Left renal pelvis (tissue), 4 donors: ENCODE results near the gene CNFN. TPM values are rescaled to one million over a fixed set of nuclear protein-coding genes. Genes with fewer than 3 reads are reported as not detected.

ENCODE experiments used
- DNase-seq, 4 donors: peaks; one replicate each; pipeline ENCODE4 v3.0.0-alpha.2; 2013; ENCODE audit warnings: low read depth in 4 of 4, low spot score in 3 of 4
- polyA plus RNA-seq, 4 donors: library from polyadenylated mRNA; unstranded; fragments of 120-200 nt; gene quantifications; one replicate each; pipeline ENCODE4 v1.2.1, GENCODE V29; 2013; ENCODE audit not compliant: insufficient read length in 4 of 4

Gene CNFN
- polyA plus RNA-seq, 4 donors: 0.52 to 2.0 (median 0.75) TPM

- DNase-seq: no peak
These were observed 20.3 kb upstream of the CNFN start for GRCh38 chr19:42410371-42410770.

GRCh38 chr19:42409477-42409876 lies 19.4 kb upstream of the CNFN start:
- DNase-seq: no peak

- no peak for DNase-seq
These were observed 17.7 kb upstream of the CNFN start for GRCh38 chr19:42407816-42408175.

- DNase-seq: no peak
These were observed 17.2 kb upstream of the CNFN start for GRCh38 chr19:42407085-42407815.

- no peak for DNase-seq
These were observed 16.0 kb upstream of the CNFN start for GRCh38 chr19:42406111-42406510.

- no peak for DNase-seq
These were observed 13.5 kb upstream of the CNFN start for GRCh38 chr19:42403586-42403985.

- no peak for DNase-seq
These were observed 12.4 kb upstream of the CNFN start for GRCh38 chr19:42402376-42403116.

- DNase-seq: peak; percentile 66 to 78 (median 75)
These were observed 11.5 kb upstream of the CNFN start for GRCh38 chr19:42401365-42402303.

- no peak for DNase-seq
These were observed 10.3 kb upstream of the CNFN start for GRCh38 chr19:42400404-42400803.

- DNase-seq: no peak
These were observed 7.4 kb upstream of the CNFN start for GRCh38 chr19:42397263-42398166.

- peak; percentile 96 to 98 (median 98) for DNase-seq
These were observed 6.5 kb upstream of the CNFN start for GRCh38 chr19:42396381-42397262.

GRCh38 chr19:42394751-42395150 lies 4.7 kb upstream of the CNFN start:
- no peak for DNase-seq

- DNase-seq: no peak
These were observed 2.1 kb upstream of the CNFN start for GRCh38 chr19:42392165-42392564.

GRCh38 chr19:42388851-42389489 lies 1.1 kb downstream of the CNFN start:
- no peak for DNase-seq

- DNase-seq: peak in 1 of 4 donors; percentile 21
These were observed 3.0 kb downstream of the CNFN start for GRCh38 chr19:42386974-42387707.

- DNase-seq: no peak
These were observed 9.9 kb downstream of the CNFN start for GRCh38 chr19:42380155-42380554.

- no peak for DNase-seq
These were observed 11.6 kb downstream of the CNFN start for GRCh38 chr19:42378225-42379215.
